GM21723 (cell line): ENCODE data around the gene SSTR5.

ENCODE experiments used
- ATAC-seq: cut with Tn5 transposase; IDR thresholded peaks from one replicate; pipeline ENCODE4 v1.9.1; 2021; ENCODE audit warnings: mild to moderate bottlenecking, moderate library complexity; ENCODE audit not compliant: unreplicated experiment

The SSTR5 gene

DNA sequence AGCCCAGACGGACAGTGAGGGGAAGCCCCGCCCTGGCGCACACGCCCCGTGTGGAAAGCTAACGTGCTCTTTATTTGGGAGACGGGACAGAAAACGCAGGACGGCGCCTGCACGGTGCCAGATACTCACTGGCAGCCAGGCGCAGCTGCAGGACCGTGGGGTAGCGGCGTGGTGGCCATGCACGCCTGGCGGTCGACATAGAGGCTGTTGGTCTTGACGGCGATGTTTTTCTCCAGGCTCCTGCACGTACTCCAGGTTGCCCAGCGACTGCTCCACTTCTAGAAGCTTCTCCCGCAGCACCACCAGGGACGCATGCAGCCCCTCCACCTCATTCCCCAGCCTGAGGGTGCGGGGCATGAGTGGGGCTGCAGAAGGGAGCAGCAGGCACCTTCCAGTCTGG, 28.6 kb downstream of the SSTR5 start:
- no peak for ATAC-seq

DNA sequence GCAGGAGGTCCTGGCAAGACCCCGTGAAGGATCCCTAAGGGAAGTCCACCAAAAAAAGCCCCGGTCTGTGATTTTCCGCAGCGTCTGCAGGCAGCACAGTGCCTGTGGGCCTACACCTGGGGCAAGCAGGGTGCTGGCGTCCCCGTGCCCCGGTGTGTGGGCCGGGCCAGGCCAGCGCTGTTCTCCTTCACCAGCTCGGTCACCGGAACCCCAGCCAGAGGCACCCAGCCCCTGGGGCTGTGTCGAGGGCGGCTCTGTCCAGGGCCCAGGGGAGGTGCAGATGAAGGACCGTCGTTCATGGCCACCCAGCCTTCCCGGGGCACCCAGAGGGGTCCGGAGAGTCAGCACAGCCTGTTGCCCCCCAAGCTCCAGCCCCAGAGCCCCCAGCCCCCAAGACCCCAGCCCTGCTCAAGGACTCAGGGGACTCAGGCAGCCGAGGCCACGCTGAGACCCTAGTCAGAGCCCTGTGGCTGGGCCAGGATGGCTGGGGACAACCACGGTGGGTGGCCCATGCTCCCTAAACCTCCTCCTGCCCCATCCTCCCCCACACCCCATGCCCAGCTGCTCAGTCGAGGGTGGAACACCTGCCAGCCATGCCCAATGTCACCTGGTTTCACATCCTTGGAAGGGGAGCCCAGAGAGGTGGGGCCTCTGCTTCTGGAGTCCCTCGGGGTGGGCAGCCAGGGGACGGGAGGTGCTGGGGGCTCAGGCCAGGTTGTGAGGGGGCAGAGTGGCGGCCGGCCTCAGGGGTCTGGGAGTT, 29.2 kb downstream of the SSTR5 start:
- no peak for ATAC-seq

DNA sequence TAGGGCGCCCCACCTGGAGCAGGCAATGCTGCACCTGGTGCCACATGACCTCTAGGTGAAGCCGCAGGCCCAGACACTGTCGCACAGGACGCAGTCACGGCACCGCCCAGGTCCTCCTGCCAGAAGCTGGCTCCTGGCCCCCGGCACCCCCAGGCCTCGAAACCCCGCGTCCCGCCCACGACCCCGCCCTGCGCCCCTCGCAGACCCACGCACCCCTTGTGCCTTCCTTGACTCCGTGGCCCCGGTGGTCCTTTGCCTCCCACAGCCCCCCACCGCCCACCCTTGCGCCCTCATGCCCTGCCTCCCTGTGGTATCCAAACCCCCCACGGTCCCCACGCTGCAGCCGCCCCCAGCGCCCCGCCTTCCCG, 29.8 kb downstream of the SSTR5 start:
- ATAC-seq, result no peak

DNA sequence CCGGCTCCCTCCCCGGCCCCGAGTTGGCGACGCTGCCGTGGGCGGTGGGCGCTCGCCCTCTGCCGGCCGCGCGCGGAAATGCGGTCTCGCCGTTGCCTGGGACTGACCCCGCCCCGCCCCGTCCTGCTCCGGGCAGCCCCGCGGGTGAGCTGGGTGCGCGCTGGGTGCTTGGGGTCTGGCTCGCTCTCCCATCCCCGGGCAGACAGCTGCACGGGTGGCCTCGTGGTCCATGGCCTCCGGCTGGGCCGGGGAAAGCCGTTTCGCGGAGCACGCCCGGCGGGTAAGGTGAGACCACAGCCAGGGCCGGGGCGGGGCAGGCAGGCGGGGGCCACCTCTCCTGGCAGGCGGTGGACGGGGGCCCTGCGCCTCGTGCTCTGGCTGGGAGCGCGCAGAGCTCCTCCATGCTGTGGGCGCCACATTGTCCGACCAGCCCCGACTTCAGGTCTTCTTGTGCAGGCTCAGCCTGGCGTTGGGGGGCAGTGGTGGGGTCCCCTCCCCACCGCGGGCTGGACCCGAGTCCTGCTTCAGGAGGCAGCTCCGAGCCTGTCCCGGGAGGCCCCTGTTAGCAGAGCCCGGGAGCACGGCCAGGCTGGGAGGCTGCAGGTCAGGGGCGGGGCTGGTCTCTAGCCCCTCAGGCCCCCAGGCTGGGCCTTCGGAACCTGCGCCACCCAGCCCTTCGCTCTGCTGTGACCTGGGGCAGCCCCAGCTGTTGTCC, 30.5 kb downstream of the SSTR5 start:
- no peak for ATAC-seq

DNA sequence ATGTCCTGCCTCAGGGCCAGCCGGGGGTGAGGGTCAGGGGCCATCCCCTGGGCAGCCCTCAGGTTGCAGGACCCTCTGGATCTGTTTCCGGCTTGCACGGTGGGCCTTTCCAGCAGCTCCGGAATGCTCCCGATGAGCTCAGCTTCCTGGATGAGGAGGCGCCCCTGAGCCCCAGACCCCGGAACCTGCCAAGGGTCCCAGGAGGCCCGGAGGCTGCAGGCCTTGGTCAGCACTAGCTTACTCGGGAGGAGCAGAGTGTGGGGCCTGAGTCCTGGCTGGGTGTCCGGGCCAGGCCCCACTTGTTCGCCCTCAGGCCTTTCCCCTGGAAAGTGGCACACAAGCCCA, 31.1 kb downstream of the SSTR5 start:
- ATAC-seq, result no peak

DNA sequence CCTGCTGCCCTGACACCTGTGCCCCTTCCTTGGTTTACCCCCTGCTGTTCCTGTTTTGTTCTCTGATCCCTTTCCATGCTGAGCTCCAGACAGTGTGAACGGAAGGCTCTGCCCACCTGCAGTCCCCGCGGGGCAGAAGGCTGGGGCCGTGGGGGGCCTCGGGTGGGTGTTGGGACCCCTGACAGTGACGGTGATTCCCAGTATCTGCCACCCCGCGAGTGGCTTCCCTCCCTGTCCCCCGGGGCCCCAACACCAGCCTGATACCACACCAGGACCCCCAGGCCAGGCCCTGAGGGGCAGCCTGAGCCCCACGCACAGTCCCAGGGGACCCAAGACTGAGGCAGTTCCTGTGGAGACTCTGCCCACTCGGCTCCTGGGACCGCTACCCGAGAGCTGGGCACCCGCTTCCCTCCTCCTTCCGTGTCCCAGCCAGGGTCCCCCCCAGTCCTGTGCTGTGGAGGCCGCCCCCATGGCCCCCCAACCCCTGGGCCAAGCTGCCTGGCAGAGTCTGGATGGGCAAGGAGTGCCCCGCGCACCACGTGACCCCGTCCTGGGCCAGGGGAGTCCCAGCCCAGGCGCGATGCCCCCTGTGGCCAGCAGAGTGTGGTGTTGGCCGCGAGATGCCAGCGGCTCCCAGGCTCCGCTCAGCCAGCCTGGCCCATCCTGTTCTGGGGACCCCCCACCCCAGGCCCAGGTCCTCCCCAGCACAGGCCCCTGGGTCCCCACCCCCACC, 33.5 kb downstream of the SSTR5 start:
- no peak for ATAC-seq

DNA sequence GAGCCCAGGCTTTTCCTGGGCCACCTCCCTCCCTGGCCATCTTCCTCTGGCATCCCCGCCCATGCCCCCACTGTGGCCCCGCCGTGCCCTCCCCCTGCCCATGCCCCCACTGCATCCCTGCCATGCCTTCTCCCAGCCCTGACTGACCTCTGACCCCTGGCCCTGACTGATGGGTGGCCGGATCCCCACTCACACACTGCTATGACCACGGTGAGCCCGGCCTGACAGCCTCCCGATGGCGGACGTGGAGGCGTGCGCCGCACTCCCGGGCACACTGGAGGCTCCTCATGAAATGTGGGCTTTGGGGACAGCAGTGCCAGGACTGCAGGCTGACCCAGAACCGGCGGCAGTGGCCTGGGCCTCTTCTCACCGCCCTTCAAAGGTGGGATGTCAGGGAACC, 34.1 kb downstream of the SSTR5 start:
- no peak for ATAC-seq

DNA sequence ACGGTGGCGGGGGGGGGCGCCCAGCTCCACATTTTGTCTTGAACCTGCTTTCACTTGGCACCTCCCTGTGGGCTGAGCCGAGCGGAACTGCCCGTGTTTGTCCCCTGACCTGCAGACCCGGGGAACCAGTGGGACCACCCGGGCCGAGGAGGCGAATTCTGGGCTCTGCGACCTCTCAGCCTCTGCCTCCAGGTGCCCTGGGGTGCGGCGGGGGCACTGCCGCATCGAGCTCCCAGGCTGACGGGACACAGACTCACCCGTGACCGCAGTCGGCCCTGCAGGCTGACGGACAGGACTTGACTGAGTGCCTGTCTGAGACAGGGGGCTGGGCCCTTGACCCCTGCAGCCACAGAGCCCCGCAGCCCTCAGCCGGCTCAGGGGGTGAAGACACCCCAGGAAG, 34.6 kb downstream of the SSTR5 start:
- no peak for ATAC-seq

DNA sequence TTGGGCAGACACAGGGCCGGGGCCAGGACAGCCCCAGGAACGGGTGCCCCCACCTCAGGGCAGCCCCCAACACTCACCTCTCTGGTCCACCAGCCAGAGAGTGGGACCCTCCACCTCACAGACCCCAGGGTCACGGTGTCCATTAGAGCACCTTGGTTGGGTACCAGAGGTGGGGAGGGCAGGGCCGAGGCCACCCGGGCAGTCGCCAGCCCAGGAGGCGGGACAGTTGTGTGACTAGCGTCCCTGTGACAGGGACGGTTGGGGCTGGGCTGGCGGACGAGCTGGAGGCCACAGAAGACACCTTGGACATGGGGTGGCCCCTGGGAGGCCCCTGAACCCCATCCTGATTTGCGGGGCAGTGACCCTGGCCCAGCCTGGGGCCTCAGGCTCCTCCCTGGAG, 35.2 kb downstream of the SSTR5 start:
- no peak for ATAC-seq

DNA sequence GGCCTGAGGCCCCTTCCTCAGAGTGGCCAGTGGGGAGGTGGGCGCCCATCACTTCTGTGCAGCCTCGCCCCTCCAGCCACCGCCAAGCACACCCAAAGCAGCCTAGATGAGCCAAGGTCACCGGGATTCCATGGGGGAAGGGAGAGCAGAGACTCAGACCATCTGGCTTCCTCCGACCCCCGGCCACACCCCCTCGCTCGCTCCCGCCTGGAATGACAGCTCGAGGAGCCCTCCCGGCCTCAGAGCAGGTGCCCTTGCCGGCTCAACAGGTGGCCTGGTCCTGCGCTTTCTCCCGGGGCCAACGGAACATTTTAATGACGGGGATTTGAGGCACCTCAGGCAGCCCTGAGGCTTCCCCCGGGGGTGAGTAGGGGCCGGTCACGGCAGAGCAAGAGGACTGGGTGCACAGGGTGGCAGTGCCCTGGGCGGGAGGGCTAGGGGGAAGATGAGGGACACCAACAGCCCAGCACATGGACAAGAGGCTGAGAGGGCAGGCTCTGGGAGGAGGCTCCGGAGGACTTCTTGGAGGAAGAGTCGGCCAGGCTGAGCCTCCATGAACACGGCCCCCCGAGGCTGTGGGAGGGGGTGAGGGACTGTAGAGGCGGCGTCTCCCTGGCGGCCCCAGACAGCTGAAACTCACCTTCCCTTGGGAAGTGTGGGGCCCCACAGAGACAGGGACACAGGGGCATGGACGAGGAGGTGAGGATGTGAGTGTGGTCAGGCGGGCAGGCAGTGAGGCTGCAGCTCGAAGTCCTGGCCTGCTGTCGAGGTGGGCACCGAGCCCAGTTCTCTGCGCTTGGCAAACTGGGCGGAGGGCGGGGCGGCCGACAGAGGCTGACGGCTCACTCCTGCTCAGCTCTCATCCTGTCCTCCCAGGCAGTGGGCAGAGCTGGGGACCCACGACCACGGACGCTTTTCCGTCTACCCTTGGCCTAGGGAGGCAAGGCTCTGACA, 36.0 kb downstream of the SSTR5 start:
- ATAC-seq, result no peak

DNA sequence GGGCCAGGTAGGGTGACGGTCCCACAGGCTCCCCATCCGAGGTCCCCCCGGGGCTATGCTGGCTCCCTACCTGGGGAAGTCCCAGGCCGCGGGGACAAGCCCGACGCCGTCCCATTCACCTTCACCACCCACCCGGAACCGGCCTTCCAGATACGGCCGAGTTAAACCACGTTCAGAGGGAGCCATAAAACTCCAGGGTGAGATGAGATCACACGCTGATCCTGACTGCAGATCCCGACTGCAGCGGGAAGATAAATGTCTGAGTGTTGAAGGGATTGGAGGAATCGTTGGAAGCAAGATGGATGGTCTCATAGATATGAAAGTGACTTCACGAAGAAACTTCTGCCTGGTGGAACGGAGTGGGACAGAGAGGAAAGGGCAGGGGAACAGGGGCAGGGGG, 37.1 kb downstream of the SSTR5 start:
- ATAC-seq, result no peak

DNA sequence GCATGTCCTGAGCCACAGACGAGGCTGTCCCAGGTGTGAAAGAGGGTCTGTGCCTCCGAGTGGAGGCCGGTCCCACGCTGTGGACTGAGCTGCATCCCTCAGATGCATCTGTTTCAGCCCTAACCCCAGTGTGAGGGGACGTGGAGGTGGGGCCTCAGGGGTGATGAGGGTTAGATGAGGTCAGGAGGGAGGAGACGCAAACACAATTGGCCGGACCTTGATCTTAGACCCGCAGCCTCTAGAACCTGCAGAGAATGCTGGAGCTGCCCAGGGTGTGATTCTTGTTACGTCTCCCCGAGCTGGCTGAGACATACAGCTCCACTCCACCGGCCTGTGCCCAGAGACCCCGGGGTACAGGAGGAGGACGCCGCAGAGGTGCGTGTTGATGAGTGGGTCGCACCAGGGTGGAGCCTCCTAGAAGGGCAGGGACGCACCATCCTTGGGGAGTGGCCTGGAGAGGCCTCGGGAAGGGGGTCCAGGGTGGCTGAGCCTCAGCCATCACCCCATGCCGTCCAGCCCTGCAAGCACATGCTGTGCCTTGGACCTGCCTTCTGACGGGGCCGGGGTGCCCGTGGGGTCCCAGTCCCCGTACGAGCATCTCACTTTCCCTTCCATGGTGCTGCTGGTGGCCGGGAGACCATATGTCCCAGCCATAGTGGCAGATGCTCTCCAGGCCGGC, 40.1 kb downstream of the SSTR5 start:
- no peak for ATAC-seq

DNA sequence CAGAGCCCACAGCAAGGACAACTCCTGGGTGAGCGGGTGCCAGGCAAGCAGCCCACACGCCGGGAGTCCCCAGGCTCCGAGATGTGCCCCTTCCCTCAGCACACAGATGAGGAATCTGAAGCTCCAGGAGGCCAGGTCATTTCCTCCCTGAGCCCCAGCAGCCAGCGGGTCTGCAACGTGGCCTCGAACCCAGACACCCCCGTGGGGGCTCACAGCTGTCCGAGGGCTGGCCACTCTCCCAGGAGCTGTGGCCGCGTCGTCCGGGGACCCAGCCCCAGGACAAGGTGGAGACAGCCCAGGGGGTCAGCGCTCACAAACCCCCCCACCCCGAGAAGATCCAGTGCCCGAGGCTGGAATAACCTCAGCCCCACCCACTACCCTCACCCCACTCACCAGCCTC, 40.9 kb downstream of the SSTR5 start:
- no peak for ATAC-seq

DNA sequence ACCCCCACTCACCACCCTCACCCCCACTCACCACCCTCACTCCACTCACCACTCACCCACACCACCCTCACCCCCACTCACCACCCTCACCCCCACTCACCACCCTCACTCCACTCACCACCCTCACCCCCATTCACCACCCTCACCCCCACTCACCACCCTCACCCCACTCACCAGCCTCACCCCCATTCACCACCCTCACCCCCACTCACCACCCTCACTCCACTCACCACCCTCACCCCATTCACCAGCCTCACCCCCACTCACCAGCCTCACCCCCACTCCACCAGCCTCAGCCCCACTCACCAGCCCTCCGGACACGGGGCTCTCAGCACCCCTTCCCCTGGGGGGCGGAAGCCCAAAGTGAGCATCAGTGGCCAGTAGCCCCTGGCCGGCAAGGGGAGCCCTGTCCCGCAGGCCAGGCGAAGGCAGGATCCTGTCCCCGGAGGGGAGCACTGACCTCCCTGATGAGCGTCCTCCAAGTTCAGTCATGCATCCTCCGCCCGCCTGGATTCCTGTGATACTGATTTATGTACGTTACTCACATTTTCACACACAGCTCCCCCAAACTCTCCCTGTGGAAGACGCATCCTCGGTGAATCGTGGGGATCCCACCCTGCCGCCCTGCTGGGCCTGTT, 41.5 kb downstream of the SSTR5 start:
- ATAC-seq, result no peak

DNA sequence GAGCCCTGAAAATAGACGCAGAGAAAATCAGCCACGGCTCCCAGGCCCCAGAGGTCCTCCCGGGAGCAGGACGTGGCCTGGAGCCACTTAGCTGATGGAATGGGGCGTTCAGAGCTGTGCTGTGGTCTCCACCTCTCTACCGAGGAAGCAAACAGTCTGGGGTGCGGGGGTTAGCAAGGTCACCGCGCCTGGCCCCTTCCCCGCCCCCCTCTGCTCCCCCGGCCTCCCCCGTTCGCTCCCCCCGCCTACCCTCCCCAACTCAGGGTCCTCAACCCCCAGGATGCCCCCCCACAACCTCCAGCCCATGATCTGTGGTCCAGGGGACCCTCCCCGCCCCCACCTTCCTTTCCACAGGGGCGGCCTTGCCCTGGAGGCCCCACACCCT, 44.1 kb downstream of the SSTR5 start:
- no peak for ATAC-seq

DNA sequence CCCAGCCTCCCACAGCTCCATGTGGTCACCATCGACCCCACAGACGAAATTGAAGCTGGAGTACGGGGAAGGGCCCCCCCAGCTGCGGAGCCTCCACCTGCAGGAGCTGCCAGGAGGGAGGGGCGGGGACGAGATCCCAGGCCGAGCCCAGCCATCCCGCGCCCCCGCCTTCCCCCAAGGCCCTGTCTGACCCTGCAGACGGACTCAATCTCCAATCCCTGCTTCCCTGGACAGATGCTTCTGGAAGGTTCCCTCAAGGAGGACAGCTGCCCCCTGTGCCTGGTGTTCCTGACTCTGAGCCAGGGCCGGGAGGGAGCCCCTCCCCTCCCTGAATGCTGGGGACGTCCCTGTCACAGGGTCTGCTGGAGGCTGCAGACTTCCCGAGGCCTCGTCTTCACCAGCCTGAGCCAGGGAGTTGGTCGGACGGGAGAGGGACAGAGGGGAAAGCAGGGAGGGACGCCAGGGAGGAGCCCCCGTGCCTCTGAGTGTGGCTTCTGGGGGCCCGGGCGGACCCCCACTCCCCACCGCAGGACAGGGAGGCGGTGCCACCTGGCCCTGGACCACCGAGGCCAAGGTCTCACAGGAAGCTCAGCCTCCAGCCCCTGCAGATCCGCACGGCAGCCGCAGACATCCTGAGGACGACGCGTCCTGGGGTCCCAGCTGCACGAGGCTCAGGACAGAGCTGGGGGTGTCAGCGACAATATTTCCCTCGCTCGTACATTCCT, 44.8 kb downstream of the SSTR5 start:
- no peak for ATAC-seq

DNA sequence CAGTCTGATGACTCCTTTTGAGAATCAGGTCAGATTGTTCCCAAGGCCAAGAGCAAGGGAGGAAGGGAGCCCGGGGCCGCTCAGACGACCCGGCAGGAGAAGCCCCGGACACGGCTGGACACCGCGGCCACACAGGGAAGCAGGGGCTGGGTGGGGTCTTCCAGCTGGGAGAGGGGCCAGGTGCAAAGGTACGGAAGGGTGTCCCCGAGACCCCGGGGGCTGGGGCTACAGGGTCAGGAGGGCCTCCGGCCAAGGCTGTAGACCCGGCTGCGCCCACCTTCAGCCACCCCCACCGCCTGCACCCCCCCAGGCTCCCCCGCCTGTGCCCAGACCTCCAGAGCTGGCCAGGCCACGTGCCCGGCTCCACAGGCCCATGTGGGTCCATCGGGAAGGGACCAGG, 45.4 kb downstream of the SSTR5 start:
- ATAC-seq, result no peak

DNA sequence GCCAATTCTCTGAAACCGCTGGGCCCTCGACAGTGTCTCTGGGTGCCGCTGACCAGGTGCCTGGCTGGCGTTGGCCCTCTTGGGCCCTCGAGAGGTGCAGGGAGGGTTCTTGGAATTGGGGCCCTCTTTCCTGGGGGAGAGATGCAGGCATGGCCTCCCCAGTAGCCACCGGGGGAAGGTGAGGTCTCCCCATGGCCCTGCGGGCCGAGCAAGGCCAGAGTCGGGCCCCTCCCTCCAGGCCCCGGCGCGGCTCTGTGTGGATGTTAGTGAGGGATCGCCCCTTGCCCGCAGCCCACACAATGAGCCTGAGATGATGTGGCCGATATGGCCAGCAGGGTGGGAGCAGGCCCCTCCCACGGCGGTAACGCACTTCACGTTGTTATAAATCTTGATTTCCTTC, 46.6 kb downstream of the SSTR5 start:
- ATAC-seq, result no peak

DNA sequence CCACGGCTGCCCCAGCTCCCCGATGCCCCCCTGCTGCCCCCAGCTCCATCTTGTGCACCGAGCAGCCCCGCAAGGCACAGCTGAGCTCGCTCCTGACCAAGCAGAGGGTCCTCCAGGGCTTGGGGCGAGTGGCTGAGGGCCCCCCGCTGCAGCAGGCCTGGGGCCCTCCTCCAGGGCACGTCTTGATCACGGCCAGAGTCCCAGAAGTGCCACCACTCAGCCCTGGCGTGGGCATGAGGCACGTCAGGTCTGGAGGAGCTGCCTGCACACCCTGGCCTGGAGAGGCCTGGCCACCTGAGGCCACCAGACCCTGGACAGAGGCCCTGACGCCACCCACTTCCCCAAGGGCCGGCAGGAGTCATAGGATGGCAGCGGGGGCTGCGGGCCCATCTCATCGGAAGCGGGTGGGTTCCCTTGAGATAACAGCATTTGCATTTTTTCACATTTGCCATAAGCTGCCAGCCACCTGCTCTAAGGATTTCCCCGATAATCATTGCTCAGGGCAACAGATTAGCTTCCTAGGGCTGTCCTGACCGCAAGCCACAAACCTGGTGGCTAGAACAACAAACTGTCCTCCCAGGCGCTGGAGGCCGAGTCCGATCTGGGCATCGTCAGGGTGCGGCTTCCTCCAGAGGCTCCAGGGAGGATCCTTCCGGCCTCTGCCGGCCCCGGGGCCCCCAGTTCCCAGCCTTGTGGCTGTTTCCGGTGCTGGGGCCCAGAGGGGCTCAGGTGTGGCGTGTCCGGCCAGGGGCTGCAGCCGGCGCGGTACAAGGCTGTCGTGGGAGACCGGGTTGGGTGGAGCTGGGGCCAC, 47.4 kb downstream of the SSTR5 start:
- ATAC-seq, result no peak
